ENCODE results near the gene SRSF2.

- TF ChIP-seq CTCF (IDR thresholded peaks at IDR 0.05; ENCODE audit: insufficient read depth, low read length, poor library complexity, severe bottlenecking) (no peak), EZH2phosphoT487 (conservative IDR thresholded peaks at IDR 0.05; ENCODE audit: low read length) (no peak)
Observed at GRCh38 chr17:76713765-76714164, 23.4 kb downstream of the SRSF2 start.
